Activated CD4-positive, alpha-beta T cell treated with anti-CD3 and anti-CD28 coated beads, Interleukin-10, Interleukin-2, amounts not matched to agents 100 ng/mL and 50 ng/mL, durations not matched to agents 16 hours and 8 hours (primary cell): ENCODE results near the gene CABLES2.
A peak's percentile ranks its signal among the peaks of the same experiment; 100 is the strongest.
"Not testable (repeated sequence)": the region's sequence is repeated elsewhere in the genome, so short reads cannot be mapped to it uniquely, and the experiment has no call there.

Source experiments
- DNase-seq: peaks from one replicate; pipeline ENCODE4 v3.0.0-alpha.2; 2020

CABLES2 gene

DNA sequence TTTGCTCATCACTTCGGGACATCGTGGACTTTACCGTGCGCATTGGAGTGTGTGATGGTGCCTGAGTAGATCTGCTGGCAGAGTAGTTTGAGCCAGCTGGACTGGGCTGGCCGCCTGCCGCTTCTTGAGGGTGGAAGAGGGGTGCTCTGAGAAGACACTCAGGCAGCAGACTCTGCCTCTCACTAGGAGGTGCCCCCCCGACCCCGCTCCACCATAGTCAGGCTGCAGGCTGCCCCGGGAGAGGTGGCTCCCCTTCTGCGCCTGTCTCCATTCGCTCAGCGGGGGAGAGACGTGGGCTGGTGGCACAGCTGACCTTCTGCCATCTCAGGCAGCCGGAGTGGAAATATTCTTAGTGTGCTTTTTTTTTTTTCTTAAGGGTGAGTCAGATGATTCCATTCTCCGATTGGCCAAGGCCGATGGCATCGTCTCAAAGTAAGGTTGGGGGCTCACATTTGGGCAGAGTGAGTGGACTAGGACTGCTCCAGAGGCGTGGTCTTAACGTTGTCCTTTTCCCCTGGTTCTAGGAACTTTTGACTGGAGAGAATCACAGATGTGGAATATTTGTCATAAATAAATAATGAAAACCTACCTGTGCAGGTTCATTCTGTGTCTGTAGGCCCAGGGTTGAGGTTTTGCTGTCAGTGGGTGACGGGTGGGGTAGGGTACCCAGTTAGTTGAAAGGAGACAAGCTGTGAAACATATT lies 19.0 kb downstream of the CABLES2 start:
- no peak for DNase-seq

DNA sequence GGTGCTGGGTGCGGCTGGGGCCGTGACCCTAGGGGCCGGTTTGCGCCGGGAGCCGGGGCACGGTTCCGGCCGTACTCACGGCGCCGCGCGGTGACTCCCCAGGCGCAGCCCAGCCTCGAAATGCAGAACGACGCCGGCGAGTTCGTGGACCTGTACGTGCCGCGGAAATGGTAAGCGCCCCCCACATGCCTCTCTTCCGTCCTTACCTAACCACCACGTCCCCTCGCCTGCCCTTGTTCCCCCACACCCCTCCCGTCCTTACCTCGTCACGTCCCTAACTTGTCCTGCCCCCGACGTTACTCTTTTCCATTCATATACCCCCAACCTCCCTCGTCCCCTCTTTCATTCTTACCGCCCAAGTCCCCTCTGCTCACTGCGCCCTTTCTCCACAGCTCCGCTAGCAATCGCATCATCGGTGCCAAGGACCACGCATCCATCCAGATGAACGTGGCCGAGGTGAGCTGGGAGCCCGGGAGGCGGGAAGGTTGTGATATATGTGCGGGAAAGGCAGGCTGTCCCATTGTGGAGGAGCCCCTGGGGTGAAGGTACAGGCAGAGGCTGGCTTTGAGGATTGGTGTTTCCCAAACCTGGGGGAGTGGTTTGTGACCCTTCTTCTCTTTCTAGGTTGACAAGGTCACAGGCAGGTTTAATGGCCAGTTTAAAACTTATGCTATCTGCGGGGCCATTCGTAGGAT lies 19.7 kb downstream of the CABLES2 start:
- peak; percentile 20 for DNase-seq

DNA sequence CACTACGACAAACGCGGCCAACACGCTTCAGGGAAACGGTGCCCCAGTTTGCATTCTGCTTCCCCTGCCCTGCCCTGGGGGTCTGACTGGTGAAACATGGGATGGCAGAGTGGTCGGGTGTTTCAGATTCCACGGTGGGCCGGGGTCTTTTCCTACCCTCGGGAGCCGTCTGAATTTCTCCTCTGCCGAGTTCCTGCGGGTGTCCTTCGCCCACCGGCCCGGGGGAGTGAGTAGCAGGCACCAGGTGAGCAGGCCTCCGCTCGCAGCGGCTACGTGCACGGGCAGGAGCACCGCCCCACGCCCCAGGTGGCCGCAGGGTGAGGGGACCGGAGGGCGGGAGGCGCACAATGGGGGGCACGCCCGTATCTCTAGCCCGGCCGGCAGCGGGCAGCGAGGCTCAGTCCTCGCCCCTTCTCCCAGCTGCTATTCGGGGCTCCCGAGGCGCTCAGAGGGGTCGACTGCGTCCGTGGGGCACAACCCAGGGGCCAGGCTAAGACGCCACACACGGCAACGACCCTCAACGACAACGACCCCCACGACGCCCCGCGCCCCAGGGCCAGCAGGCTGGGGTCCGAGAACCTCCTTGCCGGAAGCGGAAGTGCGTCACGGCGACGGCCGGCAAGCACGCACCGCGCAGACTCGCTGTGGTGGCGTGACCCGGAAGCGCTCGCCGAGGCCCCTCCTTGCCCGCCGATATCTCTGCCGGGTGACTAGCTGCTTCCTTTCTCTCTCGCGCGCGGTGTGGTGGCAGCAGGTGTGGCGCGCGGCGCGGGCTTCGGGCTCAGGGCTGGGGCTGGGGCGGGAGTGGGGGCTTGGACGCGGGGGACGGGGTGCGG lies 20.5 kb downstream of the CABLES2 start, which contains the start of gene RPS21:
Gene RPS21 (plus strand): TSS at position 721 of the 836 bp plus-strand sequence. CDS start 236 bp downstream, outside the sequence.
- DNase-seq: peak; percentile 95

DNA sequence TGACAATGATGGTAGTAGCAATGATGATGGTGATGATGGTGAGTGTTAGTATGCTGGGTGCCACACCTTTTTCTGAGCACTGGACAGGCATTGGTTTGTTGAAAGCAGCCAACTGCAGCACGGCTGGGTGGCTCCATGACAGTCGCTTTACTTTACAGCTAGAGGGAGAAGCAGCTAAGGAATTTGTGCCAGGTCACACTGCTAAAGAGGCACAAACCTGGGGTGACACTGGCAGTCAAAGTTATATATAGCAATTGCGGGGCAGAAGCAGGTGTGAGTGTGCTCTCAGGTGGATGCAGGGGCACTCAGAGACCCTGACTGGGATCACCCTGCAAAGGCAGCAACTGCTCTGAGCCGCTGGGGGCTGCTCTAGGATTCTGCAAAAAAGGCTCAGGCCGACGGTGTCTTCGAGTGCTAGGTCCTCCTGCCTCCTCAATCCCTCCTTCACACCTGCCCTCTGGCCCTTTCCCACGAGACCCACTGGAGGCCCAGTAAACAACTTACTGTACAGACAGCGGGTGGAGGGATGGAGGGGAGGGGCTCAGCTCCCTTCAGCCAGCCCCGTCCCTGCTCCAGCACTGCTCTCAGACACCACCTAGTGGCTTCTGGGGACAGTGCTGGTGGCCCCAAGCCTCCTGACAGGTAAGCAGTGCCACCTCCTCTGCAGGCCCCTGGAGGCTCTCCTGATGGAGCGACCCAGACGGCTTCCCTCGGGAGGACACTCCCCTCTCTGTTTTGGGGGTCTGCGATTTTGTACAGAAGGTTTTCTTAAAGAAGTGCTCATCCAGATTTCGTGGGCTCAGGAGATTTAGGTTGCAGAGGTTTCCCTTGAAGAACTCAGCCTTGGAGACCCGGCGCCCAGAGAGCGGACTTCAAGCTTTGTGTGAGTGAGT lies 24.5 kb downstream of the CABLES2 start:
- DNase-seq: peak; percentile 86

DNA sequence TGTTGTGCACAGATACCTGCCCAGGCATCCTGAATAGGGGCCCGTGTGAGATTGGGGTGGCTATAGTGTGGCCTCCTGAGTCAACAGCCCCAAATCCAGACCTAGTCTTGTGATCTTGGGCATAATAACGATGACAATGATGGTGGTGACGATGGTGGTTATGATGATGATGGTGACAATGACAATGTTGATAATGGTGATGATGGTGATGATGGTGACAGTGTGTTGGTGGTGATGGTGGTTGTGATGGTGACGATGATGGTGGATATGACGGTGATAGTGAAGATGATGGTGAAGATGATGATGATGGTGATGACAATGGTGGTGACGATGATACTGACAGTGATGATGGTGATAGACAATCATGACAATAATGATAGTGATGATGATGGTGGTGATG lies 25.2 kb downstream of the CABLES2 start:
- DNase-seq: no peak

DNA sequence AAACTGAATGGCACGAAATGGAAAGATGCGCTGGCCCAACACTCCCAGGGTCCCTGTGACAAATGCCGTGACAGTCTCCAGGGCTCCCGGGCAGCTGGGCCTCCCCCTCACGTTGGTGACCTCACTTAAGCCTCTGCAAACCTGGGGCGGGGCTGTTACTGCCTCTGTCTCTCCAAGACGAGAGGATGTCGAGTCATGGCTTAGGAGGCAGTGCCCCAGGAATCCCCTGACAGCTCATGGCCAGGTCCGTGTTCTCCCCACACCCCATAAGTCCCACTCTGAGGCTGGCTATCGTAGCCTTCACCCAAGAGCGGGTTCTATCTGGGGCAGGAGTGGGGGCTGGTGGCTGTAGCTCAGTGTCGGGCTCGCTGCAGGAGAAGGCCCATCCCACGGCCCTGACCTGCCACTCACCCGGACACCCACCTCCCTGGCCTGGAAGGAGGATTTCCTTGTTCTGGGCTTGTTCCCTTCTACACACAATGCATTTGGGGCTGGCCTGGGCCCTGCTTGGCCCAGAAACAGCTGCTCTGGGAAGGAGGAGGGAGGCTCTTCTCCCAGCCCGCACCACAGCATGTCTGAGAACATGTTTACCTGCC lies 25.8 kb downstream of the CABLES2 start:
- DNase-seq: no peak

DNA sequence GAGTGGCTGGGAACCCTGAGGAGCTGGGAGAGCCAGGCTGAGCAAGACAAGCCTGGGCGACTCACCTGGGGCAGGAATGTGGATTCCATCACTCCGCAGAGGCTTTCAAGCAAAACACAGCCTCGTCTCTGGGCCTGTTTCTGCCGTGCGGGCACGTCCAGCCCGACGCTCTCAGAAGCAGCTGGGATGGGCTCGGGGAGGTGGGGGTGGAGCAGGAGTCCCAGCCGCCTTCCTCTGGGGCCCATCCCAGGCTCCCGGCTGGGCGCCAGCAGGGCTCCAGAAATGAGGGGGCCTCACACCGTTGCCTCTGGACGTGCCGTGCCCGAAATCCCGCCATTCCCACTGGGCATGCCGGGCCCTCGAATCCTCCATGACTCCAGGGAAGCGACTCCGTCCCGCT lies 28.9 kb downstream of the CABLES2 start:
- no peak for DNase-seq

DNA sequence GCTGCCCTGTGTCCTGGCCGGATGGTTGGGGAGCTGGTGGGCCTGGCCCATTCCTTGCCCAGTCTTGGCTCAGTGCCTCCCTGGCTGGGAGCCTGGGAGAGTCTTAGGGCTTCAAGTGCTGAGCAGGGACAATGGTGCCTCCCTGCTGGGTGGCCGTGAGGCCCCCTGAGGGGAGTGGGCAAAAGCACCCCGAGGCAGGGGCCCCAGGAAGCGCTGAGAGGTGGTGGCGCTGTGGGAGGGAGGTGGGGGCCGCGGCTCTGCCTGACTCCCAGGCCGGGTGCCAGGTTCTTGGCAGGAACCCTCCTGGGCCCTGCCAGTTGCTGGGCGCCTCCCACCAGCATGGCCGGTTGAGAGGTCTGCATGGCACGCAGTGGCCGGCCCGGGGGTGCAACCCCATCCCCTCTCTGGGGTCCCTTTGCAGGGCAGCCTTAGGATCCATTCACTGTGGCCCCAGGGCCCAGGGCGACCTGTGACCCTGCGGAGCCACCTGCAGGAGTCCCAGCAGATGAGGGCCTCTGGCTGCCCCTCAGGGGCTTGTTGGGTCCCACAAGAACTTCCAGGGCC lies 29.4 kb downstream of the CABLES2 start:
- no peak for DNase-seq

DNA sequence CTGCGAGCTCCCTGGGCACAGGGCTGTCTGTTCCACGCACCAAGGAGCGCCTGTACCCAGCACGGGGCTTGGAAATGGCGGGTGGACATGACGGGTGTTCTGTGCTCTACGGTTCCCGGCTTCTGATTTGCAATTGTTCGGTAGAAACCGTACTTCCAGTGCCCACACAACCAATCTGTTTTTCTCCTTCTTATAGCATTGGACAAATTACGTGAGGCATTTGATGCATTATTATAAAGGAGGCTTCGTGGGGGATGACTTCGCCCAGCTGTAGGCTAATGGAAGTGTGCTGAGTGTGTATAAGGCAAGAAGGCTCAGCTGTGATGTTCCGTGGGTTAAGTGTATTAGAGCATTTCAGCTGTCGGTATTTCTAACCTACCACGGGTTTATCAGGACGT lies 30.0 kb downstream of the CABLES2 start:
- no peak for DNase-seq

DNA sequence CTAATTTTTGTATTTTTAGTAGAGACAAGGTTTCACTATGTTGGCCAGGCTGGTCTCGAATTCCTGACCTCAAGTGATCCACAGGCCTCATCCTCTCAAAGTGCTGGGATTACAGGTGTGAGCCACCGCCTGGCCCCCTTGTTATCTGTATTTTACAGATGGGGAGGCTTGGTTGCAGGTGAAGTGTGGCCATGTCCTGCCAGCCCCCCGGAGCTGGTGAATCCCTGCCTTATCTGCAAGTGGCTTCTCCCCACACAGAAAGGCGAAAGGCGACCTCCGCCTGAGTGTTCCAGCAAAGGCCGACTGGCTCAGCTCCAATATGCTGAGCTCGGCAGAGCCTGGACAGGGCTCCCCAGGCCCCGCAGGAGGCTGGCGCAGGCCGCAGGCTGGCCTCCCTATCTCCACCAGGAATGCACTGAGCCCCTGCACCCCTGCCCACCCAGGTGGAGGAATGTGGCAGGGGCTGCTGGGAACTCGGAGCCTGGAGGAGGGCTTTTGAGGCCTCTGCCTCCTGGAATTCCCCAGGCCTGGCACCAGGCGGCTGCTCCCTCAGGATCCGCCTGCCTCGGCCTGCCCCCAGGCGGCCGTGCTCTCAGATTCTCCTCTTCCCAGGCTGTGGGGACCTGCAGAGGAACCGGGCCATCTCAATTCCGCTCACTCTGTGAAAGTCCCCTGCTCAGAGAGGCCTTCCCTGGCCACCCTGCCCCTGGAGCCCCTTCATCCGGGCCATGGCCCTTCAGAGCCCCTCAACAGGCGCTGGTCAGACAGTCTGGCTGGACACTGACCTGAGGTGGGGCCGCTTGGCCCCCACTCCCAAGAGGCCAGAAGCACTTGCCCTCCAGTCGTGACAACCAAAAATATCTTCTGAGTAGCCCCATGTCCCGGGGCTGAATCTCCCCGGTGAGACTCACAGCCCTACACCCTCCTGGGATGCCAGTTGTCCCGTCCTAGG lies 30.7 kb downstream of the CABLES2 start:
- DNase-seq: no peak

DNA sequence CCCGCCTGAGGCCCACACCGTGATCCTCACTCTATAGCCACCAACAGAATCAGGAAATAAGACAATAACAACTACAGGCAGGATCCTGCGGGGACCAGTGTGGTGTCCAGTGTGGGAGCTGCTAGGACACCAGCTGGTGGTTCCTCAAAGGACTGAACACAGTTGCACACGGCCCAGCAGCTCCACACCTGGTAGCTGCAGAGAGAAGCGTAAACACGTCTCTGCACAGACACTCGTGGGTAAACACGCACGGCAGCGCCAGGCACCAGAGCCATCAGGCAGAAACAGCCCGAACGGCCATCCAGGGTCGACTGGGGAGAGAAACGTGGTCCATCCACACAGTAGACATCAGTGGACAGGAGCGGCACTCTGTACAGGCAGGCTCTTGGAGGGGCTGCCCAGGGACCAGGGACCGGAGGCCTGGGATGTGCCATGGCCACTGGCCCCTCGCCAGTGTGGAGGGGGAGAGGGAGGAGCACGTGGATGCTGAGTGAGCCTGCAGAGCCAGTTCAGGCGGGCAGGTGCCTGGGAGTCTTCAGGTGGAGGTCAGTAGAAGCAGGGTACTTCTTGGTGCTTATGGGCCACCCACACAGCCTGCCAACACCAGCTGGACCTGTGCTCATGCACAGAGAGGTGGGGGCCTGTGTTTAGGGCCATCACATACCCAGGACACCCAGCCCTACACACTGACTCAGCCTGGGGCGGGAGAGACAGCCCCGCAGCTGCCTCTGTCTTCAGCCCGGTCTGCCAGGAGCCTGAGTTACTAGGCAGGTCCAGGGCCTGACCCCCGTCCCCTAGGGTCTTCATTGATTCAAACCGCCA lies 32.5 kb downstream of the CABLES2 start:
- DNase-seq: no peak

DNA sequence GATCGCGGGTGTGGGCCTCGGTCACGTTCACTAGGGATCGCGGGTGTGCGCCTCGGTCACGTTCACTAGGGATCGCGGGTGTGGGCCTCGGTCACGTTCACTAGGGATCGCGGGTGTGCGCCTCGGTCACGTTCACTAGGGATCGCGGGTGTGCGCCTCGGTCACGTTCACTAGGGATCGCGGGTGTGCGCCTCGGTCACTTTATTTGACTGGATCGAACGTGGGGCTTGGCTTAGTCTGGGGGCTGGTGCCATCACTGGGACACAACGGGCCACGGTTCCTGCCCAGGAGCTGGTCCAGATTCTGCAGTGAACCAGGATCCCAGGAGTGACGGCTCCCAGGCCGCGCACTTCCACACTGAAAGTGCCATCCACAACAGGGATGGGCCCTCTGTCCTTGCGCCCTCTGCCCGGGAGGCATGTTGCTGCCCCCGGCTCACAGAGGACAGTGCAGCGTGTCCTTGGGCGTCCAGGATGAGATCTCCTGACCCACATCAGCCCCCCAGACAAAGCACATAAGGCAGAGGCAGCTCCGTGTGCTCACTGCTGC lies 33.4 kb downstream of the CABLES2 start:
- DNase-seq: not testable (repeated sequence)

DNA sequence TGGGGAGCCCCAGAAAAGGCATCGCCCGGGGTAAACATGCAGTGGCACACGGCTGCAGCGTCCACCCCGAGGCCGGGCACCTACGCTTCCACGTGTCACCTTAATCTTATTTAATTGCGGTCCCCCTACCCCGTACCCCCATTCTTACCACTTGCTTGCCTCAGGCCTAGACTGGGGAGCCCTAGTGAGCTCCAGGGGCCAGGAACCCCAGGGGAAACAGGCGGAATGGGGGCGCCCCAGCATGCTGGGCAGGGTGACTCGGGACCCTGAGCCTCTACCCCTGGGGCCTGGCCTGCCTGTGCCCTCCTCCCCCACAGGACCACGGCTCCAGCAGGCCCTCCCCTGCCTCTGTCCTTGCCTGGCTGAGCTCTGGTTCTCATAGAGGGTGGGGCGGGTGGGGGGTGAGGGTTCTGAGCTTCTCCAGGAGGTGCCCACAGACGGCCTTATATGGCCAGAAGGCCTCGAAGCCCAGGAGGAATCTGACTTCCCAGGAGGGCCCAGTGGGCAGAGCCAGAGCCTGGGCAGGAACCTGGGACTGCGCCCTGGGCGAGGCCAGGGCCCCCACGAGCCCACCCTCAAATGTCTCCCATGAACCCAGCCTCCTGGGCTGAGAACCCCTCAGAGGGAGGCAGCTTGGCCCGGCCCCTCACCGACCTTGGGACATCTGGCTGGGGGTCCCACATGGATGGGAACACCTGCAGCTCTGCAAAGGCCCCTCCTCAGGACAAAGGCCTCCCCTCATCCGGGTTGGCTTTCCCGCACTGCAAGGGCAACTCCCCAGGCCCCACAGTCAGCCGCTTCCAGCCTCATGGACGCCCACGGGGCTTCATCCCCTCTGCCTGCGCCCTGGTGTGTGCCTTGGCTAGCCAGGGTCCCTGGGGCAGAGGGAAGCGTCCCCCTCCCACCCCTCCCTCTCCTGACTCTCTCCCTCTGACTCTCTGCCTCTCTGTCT lies 34.8 kb downstream of the CABLES2 start:
- DNase-seq: no peak

DNA sequence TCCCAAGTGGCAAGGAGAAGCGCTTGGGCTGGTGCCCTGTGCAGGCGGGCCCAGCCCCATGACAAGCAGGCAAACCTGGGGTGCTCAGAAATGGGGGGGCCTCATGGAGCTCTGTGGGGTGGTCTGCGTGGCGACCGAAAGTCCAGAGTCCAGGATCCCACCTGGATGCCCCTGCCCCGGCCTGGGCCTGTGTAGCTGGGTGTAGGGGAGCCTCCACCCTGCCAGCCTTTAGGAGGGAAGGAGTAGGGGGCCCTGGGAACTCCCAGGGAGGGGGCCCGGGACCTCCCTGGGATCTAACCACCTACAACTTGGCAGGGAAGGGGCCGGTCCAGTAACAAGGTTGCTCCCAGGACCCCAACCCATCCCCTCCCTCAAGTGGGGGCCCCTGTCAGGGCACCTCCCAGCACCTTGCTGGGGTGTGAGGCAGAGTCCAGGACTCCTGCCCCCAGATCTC lies 35.5 kb downstream of the CABLES2 start:
- DNase-seq: no peak

DNA sequence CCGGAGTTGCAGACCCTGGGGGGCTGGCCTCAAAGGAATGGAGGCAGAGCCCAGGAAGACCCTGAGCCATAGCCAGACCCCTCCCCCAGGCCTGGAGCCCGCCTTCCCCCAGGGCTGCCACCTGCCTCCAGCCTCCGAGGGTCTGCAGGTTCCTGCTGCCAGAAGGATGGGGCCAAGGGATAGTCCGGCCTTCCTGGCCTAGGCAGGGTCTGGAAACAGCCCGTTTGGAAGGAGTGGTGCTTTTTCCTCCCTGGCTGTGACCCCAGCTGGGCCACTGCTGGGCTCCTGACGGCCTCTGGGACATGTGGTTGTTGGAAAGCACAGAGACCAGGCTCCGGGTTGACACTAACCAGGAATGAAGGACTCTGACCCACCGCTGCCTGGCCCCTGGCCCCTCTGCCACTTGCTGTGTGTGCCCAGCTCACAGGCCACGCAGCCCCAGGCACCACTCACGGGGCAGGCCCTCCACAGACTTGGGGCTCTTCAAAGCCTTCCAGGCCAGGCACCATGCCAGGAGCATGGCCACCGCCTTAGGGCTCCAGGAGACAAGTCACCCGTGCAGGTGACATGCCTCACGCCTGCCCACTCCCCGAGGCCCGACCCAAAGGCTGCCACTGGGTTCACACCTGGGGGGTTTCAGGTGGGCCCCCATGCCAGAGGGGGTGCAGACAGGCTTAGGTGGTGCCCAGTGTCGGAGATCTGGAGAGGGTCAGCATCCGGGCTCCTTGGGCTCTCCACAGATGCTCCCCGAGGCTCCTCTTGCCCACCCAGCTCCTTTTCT lies 36.1 kb downstream of the CABLES2 start:
- no peak for DNase-seq

DNA sequence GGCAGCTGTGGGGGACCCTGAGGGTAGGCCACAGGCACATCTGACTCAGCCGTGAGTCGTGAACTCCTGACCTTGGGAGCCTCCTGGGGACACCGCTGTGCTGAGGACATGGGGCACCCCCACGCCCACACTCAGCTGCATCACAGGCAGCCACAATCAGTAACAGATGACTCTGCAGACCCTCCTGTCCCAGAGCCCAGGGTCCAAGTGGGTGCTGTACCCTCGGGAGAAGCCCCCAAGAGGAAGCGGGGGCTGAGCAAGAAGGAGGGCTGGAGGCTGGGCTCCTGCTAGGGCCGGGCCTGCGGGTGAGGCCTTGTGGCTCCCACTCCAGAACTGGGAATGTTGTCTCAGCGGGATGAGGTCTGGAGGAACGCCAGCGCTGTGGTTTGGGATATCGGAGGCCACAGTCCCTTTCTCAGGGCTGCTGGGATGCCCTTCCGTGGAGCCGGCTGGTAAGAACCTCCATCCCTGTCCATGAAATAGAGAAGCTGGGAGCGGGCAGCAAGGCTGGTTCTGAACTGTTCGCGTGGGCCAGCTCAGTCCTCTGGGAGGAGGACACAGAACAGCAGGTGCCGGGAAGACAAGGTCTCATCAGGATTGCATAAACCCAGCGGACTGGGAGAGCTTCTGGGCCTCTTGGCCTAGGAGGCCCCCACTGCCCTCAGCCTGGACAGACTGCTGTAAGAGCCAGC lies 36.8 kb downstream of the CABLES2 start:
- DNase-seq: no peak

DNA sequence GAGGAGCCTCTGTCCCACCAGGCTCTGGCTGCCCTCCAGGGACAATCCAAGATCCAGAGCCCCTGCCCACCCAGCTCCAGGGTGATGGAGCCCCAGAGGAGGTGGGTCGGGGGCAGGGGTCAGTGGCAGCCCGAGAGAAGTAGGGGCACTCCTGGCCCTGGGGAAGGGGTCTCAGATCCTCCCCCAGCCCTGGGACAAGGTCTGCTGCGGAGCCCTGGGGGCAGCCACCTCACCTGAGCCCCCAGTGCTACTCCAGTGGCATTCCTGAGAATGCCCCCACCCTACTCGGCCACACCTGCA lies 37.3 kb downstream of the CABLES2 start:
- no peak for DNase-seq
